Gastroesophageal sphincter (tissue), 4 donors: Measurements from ENCODE around the gene GABBR2. TPM values are rescaled to one million over a fixed set of nuclear protein-coding genes. Genes with fewer than 3 reads are reported as not detected.

ENCODE experiments used
- ATAC-seq: fragments of 150-250 bp; one replicate; pipeline ENCODE4 v1.9.1; 2016; ENCODE audit warnings: mild to moderate bottlenecking, moderate library complexity
- H3K27ac ChIP-seq, 4 donors: fragments of 200-600 bp; sonication (generic) in 3 of 4; 1 replicate in 3 of 4; 2 replicates in 1 of 4; pipeline ENCODE4 v1.5.1; 2016 to 2019
- H3K27me3 ChIP-seq: fragments of 200-600 bp; sonication (generic); one replicate; pipeline ENCODE4 v1.5.1; 2019
- H3K36me3 ChIP-seq, 2 donors: fragments of 200-600 bp; sonication (generic); one replicate each; pipeline ENCODE4 v1.5.1; 2019; ENCODE audit warnings: control low read depth in 1 of 2
- H3K4me1 ChIP-seq, 3 donors: fragments of 200-600 bp; sonication (generic); 1 replicate in 2 of 3; 2 replicates in 1 of 3; pipeline ENCODE4 v1.5.1; 2016 to 2019; ENCODE audit warnings: control low read depth in 2 of 3
- H3K4me3 ChIP-seq, 2 donors: fragments of 200-600 bp; sonication (generic); one replicate each; pipeline ENCODE4 v1.5.1; 2019; ENCODE audit warnings: mild to moderate bottlenecking in 1 of 2, moderate library complexity in 1 of 2
- H3K9me3 ChIP-seq, 3 donors: fragments of 200-600 bp; sonication (generic); one replicate each; pipeline ENCODE4 v1.5.1; 2017 to 2019; ENCODE audit warnings: control low read depth in 2 of 3
- CTCF ChIP-seq, 4 experiments: fragments of 200-600 bp in 2 of 4; fragments of 450-650 bp in 2 of 4; sonication (generic) in 1 of 4; IDR thresholded peaks; one replicate each; pipeline ENCODE4 v1.5.1; 2017 to 2019; ENCODE audit warnings: antibody characterized with exemption in 4 of 4, mild to moderate bottlenecking in 2 of 4, moderate library complexity in 2 of 4
- EP300 ChIP-seq: sonication (generic); formaldehyde crosslinking; IDR thresholded peaks from one replicate; pipeline ENCODE4 v1.6.1; 2017; ENCODE audit warnings: antibody characterized with exemption, mild to moderate bottlenecking
- POLR2A ChIP-seq, 2 donors: fragments of 450-650 bp; IDR thresholded peaks; one replicate each; pipeline ENCODE4 v1.6.1; 2017; ENCODE audit warnings: antibody characterized with exemption in 2 of 2, mild to moderate bottlenecking in 2 of 2, moderate library complexity in 1 of 2
- POLR2AphosphoS5 ChIP-seq: sonication (generic); formaldehyde crosslinking; IDR thresholded peaks from one replicate; pipeline ENCODE4 v1.6.1; 2017; ENCODE audit warnings: antibody characterized with exemption
- whole genome bisulfite sequencing, 2 donors: methylation state at CpG; one replicate each; pipeline ENCODE4 v1.1.5; 2018; ENCODE audit warnings: low coverage in 1 of 2; 5-methylcytosine and 5-hydroxymethylcytosine counted together
- total RNA-seq, 4 donors: library from RNA; depleted of rRNA; stranded (reverse); fragments of >200 nt; gene quantifications; one replicate each; pipeline ENCODE4 v1.1.0, GENCODE V29; 2016

The GABBR2 gene
- total RNA-seq, 4 donors from 2014 or later: 0.04 to 0.25 TPM; not detected in 2

GRCh38 chr9:98460704-98461103, 248.0 kb downstream of the GABBR2 start:
- H3K36me3 ChIP-seq: no peaks in the 10 kb centered on the region
- H3K4me3 ChIP-seq: no peak overlapping the region
- peaks cover 15% of the 10 kb centered on the region for H3K27me3 ChIP-seq
- no peak for TF ChIP-seq POLR2AphosphoS5
- no peak for TF ChIP-seq CTCF (IDR thresholded peaks at IDR 0.05)
- TF ChIP-seq EP300: no peak
- H3K4me1 ChIP-seq: no peaks in the 10 kb centered on the region
- no peak overlapping the region for H3K27ac ChIP-seq
- H3K9me3 ChIP-seq: peaks cover 0 to 46% (median 0%) of the 10 kb centered on the region in 3 donors
- ATAC-seq: no peak

- Histone ChIP-seq H3K27me3 (peaks cover 15% of the 10 kb centered on the region), H3K36me3 (no peaks in the 10 kb centered on the region), H3K9me3 (peaks cover 0 to 39% (median 0%) of the 10 kb centered on the region in 3 donors), H3K27ac (no peak overlapping the region), H3K4me3 (no peak overlapping the region), H3K4me1 (no peaks in the 10 kb centered on the region)
- ATAC-seq: no peak
- WGBS, 2 donors: 69% methylated on average over 6 to 8 of the region's 9 CpGs
- TF ChIP-seq EP300 (no peak), CTCF (IDR thresholded peaks at IDR 0.05) (no peak), POLR2AphosphoS5 (no peak), POLR2A (IDR thresholded peaks at IDR 0.05) (no peak)
Observed at GRCh38 chr9:98457726-98458370, 250.9 kb downstream of the GABBR2 start.

GRCh38 chr9:98456156-98456613, 252.6 kb downstream of the GABBR2 start:
- H3K9me3 ChIP-seq: peaks cover 0 to 23% (median 0%) of the 10 kb centered on the region in 3 donors
- H3K27ac ChIP-seq: no peak overlapping the region
- peaks cover 15% of the 10 kb centered on the region for H3K27me3 ChIP-seq
- no peaks in the 10 kb centered on the region for H3K36me3 ChIP-seq
- TF ChIP-seq CTCF (IDR thresholded peaks at IDR 0.05): no peak
- TF ChIP-seq POLR2A (IDR thresholded peaks at IDR 0.05): no peak
- TF ChIP-seq POLR2AphosphoS5: no peak
- no peak for TF ChIP-seq EP300
- H3K4me3 ChIP-seq: no peak overlapping the region
- WGBS, 2 donors: 40 to 100% methylated on average over 1 of the region's 2 CpGs
- no peak for ATAC-seq
- no peaks in the 10 kb centered on the region for H3K4me1 ChIP-seq

- 42 to 59% methylated on average over 5 to 9 of the region's 12 CpGs for WGBS, 2 donors
- Histone ChIP-seq H3K4me1 (no peaks in the 10 kb centered on the region), H3K4me3 (no peak overlapping the region), H3K36me3 (no peaks in the 10 kb centered on the region), H3K9me3 (peaks cover 0 to 20% (median 0%) of the 10 kb centered on the region in 3 donors), H3K27ac (no peak overlapping the region), H3K27me3 (peaks cover 15% of the 10 kb centered on the region)
- TF ChIP-seq CTCF (IDR thresholded peaks at IDR 0.05) (no peak), POLR2AphosphoS5 (no peak), POLR2A (IDR thresholded peaks at IDR 0.05) (no peak), EP300 (no peak)
- ATAC-seq: no peak
Observed at GRCh38 chr9:98455256-98456155, 253.2 kb downstream of the GABBR2 start.
